Measurements from ENCODE around the gene AP1S3.
"Not testable (repeated sequence)": the region's sequence is repeated elsewhere in the genome, so short reads cannot be mapped to it uniquely, and the experiment has no call there.

Gene AP1S3

DNA sequence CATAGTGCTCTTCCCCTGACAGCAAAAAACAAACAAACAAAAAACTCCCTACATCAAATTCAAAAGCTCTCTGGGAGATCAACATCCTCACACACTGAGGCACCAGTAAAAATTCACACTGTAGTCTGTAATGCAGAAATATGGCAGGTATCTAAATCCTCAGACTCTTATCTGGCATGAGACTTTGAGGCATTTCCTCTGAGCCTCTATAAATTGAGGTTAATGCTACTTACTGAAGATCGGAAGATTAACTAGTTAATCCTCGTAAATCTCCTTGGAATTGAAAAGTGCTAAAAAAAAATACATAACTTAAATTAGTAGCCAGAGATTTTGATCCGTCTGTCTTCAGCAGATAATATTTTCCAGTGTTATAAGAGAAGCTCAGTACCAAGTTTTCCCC is 65.0 kb downstream of the AP1S3 start:
- no peak for TF ChIP-seq POU2F2 (IDR thresholded peaks at IDR 0.05; ENCODE audit: low read depth, low read length)
- no peak for TF ChIP-seq SPI1 (IDR thresholded peaks at IDR 0.05; ENCODE audit: low read depth, low read length)
- no peak for TF ChIP-seq POLR2AphosphoS5 (IDR thresholded peaks at IDR 0.05; ENCODE audit: low read depth, low read length)
- no peak for TF ChIP-seq POLR2A (IDR thresholded peaks at IDR 0.05; ENCODE audit: low read depth, low read length)
- TF ChIP-seq TAF1 (IDR thresholded peaks at IDR 0.05; ENCODE audit: low read depth, low read length), result no peak
- no peak for TF ChIP-seq PAX5 (IDR thresholded peaks at IDR 0.05; ENCODE audit: insufficient read depth, low read length, severe bottlenecking)
- no peak for DNase-seq (ENCODE audit: insufficient read length, low spot score)
- no peak for FAIRE-seq

DNA sequence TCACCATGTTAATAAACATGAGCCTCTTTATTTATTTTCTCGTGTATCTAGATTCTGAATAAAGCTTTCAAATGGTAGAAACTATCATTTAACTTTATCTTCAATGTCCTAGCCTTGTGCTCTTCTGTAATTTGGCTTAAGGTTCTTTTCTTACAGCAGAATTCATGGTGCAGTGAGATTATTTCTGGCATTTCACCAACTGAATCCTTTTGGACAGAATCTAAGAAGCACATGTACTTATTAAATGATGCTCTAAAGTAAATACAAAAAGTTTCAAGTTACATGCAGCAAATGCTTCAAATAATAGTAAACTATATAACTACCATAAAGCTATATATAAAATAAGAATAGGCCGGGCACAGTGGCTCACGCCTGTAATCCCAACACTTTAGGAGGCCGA is 65.9 kb downstream of the AP1S3 start:
- DNase-seq (ENCODE audit: insufficient read length, low spot score) (no peak), FAIRE-seq (no peak)
- TF ChIP-seq TAF1 (IDR thresholded peaks at IDR 0.05; ENCODE audit: low read depth, low read length) (no peak), POLR2A (IDR thresholded peaks at IDR 0.05; ENCODE audit: low read depth, low read length) (no peak), POU2F2 (IDR thresholded peaks at IDR 0.05; ENCODE audit: low read depth, low read length) (no peak), SPI1 (IDR thresholded peaks at IDR 0.05; ENCODE audit: low read depth, low read length) (no peak), POLR2AphosphoS5 (IDR thresholded peaks at IDR 0.05; ENCODE audit: low read depth, low read length) (no peak), PAX5 (IDR thresholded peaks at IDR 0.05; ENCODE audit: insufficient read depth, low read length, severe bottlenecking) (no peak)

GRCh38 chr2:223768179-223768578 is 69.2 kb downstream of the AP1S3 start:
- TF ChIP-seq SPI1 (IDR thresholded peaks at IDR 0.05; ENCODE audit: low read depth, low read length), result 0 out of 2 replicates have a peak, but pooled peaks have one; percentile 7
- TF ChIP-seq POLR2AphosphoS5 (IDR thresholded peaks at IDR 0.05; ENCODE audit: low read depth, low read length), result no peak
- DNase-seq (ENCODE audit: insufficient read length, low spot score) (no peak), FAIRE-seq (no peak)

GRCh38 chr2:223767341-223767740 is 70.0 kb downstream of the AP1S3 start:
- TF ChIP-seq SPI1 (IDR thresholded peaks at IDR 0.05; ENCODE audit: low read depth, low read length) (no peak), POLR2A (IDR thresholded peaks at IDR 0.05; ENCODE audit: low read depth, low read length) (no peak), POU2F2 (IDR thresholded peaks at IDR 0.05; ENCODE audit: low read depth, low read length) (no peak), POLR2AphosphoS5 (IDR thresholded peaks at IDR 0.05; ENCODE audit: low read depth, low read length) (no peak), TAF1 (IDR thresholded peaks at IDR 0.05; ENCODE audit: low read depth, low read length) (no peak), PAX5 (IDR thresholded peaks at IDR 0.05; ENCODE audit: insufficient read depth, low read length, severe bottlenecking) (no peak)
- DNase-seq (ENCODE audit: insufficient read length, low spot score) (no peak), FAIRE-seq (no peak)

GRCh38 chr2:223765221-223765785 is 72.1 kb downstream of the AP1S3 start:
- FAIRE-seq (no peak), DNase-seq (ENCODE audit: insufficient read length, low spot score) (no peak)
- no peak for TF ChIP-seq SPI1 (IDR thresholded peaks at IDR 0.05; ENCODE audit: low read depth, low read length)
- no peak for TF ChIP-seq TAF1 (IDR thresholded peaks at IDR 0.05; ENCODE audit: low read depth, low read length)
- no peak for TF ChIP-seq PAX5 (IDR thresholded peaks at IDR 0.05; ENCODE audit: insufficient read depth, low read length, severe bottlenecking)
- no peak for TF ChIP-seq POLR2AphosphoS5 (IDR thresholded peaks at IDR 0.05; ENCODE audit: low read depth, low read length)
- no peak for TF ChIP-seq POU2F2 (IDR thresholded peaks at IDR 0.05; ENCODE audit: low read depth, low read length)
- no peak for TF ChIP-seq POLR2A (IDR thresholded peaks at IDR 0.05; ENCODE audit: low read depth, low read length)

DNA sequence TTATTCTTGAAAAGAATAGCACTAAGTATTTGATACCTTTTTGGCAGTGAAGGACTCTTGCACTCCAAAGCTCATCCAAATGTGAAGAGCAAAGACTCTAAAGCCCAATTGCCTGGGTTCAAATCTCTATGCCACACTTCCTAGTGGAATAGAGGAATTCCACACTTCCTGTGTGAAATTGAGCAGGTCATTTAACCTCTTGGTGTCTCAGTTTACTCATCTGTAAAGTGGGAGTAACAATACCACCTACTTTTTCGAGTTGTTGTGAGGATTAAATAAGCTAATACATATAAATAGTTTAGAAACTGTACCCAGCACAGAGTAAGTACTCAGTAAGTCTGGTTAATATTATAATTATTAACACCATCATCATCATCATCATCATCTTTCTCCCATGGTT is 72.6 kb downstream of the AP1S3 start:
- no peak for TF ChIP-seq POU2F2 (IDR thresholded peaks at IDR 0.05; ENCODE audit: low read depth, low read length)
- no peak for TF ChIP-seq POLR2A (IDR thresholded peaks at IDR 0.05; ENCODE audit: low read depth, low read length)
- no peak for TF ChIP-seq PAX5 (IDR thresholded peaks at IDR 0.05; ENCODE audit: insufficient read depth, low read length, severe bottlenecking)
- TF ChIP-seq TAF1 (IDR thresholded peaks at IDR 0.05; ENCODE audit: low read depth, low read length), result no peak
- no peak for TF ChIP-seq POLR2AphosphoS5 (IDR thresholded peaks at IDR 0.05; ENCODE audit: low read depth, low read length)
- TF ChIP-seq SPI1 (IDR thresholded peaks at IDR 0.05; ENCODE audit: low read depth, low read length), result no peak
- FAIRE-seq (no peak), DNase-seq (ENCODE audit: insufficient read length, low spot score) (no peak)

DNA sequence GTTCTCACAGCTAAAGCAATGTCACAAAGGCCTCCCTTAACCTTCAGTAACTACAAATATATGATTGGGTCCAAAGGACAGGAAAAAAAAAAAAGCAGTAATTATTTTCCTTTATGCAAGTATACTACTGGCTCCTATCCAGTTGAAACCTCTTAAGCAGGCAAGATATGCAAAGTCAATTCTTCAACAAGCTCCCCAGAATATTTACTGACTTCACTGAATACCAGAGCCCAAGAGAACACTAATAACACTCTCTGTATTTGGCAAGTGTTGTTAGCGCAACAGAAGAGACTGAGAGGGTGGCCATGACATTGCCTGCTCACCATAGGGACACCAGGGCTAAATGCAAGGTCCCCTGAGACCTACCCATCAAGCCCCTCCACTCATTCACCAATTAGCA is 74.5 kb downstream of the AP1S3 start:
- TF ChIP-seq TAF1 (IDR thresholded peaks at IDR 0.05; ENCODE audit: low read depth, low read length), result no peak
- no peak for TF ChIP-seq PAX5 (IDR thresholded peaks at IDR 0.05; ENCODE audit: insufficient read depth, low read length, severe bottlenecking)
- TF ChIP-seq SPI1 (IDR thresholded peaks at IDR 0.05; ENCODE audit: low read depth, low read length), result no peak
- TF ChIP-seq POU2F2 (IDR thresholded peaks at IDR 0.05; ENCODE audit: low read depth, low read length), result no peak
- no peak for TF ChIP-seq POLR2AphosphoS5 (IDR thresholded peaks at IDR 0.05; ENCODE audit: low read depth, low read length)
- DNase-seq (ENCODE audit: insufficient read length, low spot score) (no peak), FAIRE-seq (no peak)

DNA sequence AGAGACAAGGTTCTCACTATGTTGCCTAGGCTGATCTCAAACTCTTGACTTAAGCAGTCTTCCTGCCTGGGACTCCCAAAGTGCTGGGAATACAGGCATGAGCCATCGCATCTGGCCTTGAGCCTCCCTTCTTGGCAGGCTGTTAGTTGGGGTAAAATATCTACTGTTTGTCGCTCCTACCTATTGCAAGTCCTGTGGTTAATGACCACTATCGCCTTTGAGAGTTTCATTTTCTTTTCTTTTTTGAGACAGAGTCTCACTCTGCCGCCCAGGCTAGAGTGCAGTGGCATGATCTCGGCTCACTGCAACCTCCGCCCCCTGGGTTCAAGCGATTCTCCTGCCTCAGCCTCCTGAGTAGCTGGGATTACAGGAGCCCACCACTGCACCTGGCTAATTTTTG is 75.6 kb downstream of the AP1S3 start:
- FAIRE-seq; DNase-seq (ENCODE audit: insufficient read length, low spot score): not testable (repeated sequence)

DNA sequence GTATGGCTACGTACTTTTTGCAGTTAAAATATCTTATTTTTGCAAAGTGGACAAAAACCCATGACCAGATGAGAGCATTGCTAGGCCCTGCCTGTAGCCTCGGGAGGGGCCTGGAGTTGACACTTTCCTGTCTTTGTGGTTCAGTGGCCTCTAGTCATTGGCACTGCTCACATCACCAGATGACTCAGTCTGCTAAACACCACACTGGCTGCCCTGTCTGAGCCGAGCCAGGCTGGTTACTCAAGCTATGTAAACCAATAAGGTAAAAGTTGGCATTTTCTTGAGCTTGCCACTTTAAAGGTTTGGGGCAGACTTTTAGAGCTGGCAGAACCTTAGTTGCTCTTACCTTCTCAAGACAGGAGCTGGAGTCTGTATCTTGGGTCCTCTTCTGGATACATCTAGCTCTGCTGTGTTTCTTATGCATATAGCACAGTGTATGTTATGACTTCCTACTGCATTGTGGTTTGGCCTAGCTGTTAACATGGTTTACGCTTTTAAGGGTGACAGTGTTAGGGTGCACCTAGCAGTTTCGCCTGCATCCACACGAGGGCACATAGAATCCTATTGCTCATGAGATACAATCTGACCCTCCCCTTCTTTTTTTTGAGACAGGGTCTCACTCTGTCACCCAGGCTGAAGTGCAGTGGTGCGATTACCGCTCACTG is 76.4 kb downstream of the AP1S3 start:
- TF ChIP-seq POU2F2 (IDR thresholded peaks at IDR 0.05; ENCODE audit: low read depth, low read length) (no peak), TAF1 (IDR thresholded peaks at IDR 0.05; ENCODE audit: low read depth, low read length) (no peak), POLR2A (IDR thresholded peaks at IDR 0.05; ENCODE audit: low read depth, low read length) (no peak), POLR2AphosphoS5 (IDR thresholded peaks at IDR 0.05; ENCODE audit: low read depth, low read length) (no peak), SPI1 (IDR thresholded peaks at IDR 0.05; ENCODE audit: low read depth, low read length) (no peak), PAX5 (IDR thresholded peaks at IDR 0.05; ENCODE audit: insufficient read depth, low read length, severe bottlenecking) (no peak)
- FAIRE-seq, result peak; percentile 80
- no peak for DNase-seq (ENCODE audit: insufficient read length, low spot score)

Data from GM12891 (cell line).